Body of pancreas (tissue), 4 donors: ENCODE measurements around the gene DDX19B.

Experiments used
- POLR2A ChIP-seq, 3 donors: fragments of 450-650 bp; IDR thresholded peaks; one replicate each; pipeline ENCODE4 v1.6.1; 2016; ENCODE audit warnings: antibody characterized with exemption in 3 of 3, mild to moderate bottlenecking in 2 of 3
- TF ChIP-seq, protein P1 (sequence below), 7 experiments: fragments of 450-650 bp in 4 of 7; fragments of 200-600 bp in 3 of 7; sonication (generic) in 3 of 7; IDR thresholded peaks; one replicate each; pipeline ENCODE4 v1.5.1; 2016 to 2019; ENCODE audit warnings: antibody characterized with exemption in 7 of 7

DNA sequence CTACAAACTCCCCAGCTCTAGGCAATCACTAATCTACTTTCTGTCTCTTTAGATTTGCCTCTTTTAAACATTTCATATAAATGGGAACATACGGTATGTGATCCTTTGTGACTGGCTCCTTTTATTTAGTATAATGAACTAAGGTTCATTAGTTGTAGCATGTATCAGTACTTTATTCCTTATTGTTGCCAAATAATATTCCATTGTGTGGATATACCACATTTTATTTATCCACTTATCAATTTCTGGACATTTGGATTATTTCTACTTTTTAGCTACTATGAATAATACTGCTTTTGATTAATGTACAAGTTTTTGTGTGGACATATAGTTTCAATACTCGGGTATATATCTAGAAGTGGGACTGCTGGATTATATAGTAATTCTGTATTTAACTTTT lies 7.9 kb downstream of the DDX19B start:
- TF ChIP-seq, protein P1, sequence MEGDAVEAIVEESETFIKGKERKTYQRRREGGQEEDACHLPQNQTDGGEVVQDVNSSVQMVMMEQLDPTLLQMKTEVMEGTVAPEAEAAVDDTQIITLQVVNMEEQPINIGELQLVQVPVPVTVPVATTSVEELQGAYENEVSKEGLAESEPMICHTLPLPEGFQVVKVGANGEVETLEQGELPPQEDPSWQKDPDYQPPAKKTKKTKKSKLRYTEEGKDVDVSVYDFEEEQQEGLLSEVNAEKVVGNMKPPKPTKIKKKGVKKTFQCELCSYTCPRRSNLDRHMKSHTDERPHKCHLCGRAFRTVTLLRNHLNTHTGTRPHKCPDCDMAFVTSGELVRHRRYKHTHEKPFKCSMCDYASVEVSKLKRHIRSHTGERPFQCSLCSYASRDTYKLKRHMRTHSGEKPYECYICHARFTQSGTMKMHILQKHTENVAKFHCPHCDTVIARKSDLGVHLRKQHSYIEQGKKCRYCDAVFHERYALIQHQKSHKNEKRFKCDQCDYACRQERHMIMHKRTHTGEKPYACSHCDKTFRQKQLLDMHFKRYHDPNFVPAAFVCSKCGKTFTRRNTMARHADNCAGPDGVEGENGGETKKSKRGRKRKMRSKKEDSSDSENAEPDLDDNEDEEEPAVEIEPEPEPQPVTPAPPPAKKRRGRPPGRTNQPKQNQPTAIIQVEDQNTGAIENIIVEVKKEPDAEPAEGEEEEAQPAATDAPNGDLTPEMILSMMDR (IDR thresholded peaks at IDR 0.05) = no peak
- TF ChIP-seq POLR2A (IDR thresholded peaks at IDR 0.05) = no peak
